ENCODE data around the gene TEX48. TPM values are rescaled to one million over a fixed set of nuclear protein-coding genes. Genes with fewer than 3 reads are reported as not detected.

TEX48 gene
- total RNA-seq, 1 experiment from 2014 or later, result not detected

DNA sequence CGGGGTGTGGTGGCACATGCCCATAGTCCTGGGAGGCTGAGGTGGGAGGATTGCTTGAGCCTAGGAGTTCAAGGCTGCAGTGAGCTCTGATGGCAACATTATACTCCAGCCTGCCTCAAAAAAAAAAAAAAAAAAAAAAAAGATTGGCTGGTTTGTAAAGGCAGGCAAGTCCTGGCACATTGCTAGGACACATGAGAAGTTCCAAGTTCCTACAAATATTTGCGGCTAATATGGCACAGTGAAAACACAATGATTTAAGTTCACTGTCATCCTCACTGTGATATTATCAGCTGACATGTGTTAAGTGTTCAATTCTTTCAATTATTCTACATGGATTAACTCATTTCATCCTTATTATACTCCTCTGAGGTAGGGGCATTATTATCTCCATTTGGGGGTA lies 50.8 kb downstream of the TEX48 start:
- DNase-seq (ENCODE audit: low spot score), result no peak
- in situ Hi-C loops (cut with HindIII; ENCODE audit: low sequenced_read_pairs), result no loop called here

DNA sequence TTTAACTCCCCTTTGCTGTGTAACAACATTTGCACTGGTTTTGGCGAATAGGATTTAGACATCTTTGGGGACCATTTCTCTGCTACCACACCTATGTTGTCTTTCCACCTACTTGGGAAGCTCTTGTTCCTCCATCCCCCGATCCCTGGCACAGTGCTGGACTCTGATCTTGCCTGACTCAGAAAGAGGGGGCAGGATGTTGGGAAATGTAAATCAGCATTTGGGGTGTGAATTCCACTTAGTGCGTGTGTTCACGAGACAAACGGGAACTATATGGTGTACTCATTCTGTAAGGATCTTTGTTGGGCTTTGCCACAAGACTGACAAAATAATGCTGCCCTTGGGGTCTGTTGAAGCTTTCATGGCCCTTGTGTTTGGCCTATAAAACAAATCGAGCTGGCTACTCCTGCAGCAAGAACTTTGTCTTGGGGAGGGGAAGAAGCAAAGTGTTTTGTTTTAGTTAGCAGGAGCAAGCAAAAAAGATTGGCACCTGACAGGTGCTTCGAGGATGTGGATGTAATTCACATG lies 52.4 kb downstream of the TEX48 start:
- in situ Hi-C loops (cut with HindIII; ENCODE audit: low sequenced_read_pairs), result no loop called here

DNA sequence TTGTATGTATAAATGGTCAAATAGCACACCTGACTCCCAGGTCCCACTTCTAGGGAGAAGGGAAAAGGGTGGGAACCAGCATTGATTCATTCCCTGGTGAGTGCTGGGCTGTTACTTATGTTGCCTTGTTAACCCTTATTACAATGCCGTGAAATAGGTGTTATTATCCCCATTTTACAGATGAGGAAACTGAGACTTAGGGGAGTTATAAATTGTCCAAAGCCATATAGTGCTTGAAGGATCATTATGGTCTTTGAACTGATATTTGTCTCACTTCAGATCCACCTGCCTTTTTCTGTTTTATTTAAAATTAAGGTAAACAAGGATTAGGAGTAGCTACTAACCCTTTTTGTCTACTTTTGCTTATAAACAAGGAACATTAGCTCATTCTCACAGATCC lies 54.4 kb downstream of the TEX48 start:
- no peak for DNase-seq (ENCODE audit: low spot score)
- in situ Hi-C loops (cut with HindIII; ENCODE audit: low sequenced_read_pairs), result no loop called here

More for the DNA sequence above, 52.4 kb downstream of the TEX48 start:
- DNase-seq (ENCODE audit: low spot score), result no peak

DNA sequence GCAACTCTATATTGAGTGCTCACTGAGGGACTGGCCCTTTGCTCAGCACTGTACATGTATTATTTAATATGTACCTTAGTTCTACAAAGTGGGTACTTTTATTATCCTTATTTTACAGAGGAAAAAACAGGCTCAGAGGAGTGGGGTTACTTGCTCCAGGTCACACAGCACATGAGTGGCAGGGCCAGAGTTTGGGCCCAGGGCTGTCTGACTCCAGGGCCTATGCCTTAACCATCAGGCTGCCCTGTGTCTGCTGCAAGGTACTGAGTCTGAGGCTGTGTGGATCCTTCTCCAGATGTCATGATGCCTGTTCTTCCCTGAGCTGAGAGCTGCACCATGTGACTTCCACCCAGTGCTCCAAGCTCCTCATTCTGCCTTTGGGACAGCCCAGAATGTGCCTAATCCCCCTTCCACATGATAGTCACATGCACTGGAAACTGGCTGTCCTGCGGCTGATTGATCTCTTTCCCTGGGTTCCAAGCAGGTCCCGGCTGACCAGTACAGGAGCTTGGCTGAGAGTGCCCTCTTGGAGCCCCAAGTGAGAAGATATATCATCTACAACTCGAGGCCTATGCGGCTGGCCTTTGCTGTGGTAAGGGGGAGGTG lies 55.5 kb downstream of the TEX48 start:
- no peak for DNase-seq (ENCODE audit: low spot score)
- in situ Hi-C loops (cut with HindIII; ENCODE audit: low sequenced_read_pairs), result no loop called here

DNA sequence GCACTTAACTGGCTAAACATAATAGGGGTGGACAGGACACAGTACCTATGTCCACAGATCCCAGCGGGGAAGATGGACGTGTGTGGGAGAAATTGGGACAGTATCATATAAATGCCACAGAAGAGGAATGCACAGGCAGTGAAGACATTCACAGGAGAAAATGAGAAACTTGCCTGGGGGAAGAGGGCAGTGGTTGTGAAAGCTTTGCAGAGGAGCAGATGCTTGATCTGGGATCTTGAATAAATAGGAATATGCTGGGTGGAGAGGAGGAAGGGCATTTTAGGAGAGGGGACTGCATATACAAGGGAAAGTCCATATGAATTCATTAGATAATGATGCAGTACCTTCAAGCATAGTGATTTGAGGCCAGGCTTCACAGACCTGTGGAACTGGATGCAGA lies 57.3 kb downstream of the TEX48 start:
- DNase-seq (ENCODE audit: low spot score), result no peak
- in situ Hi-C loops (cut with HindIII; ENCODE audit: low sequenced_read_pairs), result no loop called here

DNA sequence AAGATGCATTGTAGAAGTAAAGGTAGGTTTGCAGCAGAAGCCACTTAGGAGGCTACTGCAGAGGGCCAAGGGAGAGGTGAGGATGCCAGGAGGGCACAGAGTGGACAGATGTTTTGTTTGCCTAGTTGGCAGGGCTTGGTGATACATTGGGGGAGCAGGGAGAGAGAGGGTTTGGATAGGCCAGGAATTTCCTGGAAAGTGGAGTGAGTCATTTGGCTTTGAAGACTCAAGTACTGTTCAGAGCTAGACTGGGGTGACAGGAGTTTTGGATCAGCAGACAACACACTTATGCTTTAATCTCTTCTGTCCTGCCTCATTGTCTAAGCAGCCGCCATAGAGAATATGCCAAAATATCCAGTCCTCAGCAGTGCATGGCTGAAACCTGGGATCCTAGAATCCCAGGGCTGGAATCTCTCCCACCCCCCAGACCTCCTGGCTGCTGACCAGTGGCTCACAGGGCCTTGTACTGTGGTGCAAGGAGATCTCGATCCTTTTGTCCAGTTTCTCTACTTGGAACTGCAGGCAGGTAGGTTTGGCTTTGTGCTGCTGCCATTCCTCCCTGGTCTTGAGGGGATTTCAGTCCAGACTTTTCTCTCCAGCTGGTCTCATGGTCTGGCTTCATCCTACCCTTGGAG lies 59.9 kb downstream of the TEX48 start:
- DNase-seq (ENCODE audit: low spot score), result no peak
- in situ Hi-C loops (cut with HindIII; ENCODE audit: low sequenced_read_pairs), result no loop called here

DNA sequence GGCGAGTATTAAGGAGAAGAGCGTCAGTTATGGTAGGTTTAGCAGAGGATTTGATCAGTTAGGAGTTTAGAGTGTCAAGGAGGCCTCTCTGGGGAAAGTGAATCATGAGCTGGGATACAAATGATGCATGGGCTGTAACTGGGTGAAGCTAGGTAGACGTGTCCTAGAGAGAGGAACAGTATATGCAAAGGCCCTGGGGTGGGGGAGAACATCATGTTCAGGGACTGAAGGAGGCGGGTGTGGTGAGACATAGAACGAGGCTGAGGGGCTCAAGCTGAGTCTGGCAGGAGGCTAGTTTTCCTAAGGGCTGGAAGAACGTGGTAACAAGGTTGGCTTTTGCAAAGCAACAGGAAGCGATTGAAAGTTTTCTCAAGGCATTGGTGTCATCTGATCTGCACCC lies 60.4 kb downstream of the TEX48 start:
- in situ Hi-C loops (cut with HindIII; ENCODE audit: low sequenced_read_pairs), result no loop called here
- no peak for DNase-seq (ENCODE audit: low spot score)

DNA sequence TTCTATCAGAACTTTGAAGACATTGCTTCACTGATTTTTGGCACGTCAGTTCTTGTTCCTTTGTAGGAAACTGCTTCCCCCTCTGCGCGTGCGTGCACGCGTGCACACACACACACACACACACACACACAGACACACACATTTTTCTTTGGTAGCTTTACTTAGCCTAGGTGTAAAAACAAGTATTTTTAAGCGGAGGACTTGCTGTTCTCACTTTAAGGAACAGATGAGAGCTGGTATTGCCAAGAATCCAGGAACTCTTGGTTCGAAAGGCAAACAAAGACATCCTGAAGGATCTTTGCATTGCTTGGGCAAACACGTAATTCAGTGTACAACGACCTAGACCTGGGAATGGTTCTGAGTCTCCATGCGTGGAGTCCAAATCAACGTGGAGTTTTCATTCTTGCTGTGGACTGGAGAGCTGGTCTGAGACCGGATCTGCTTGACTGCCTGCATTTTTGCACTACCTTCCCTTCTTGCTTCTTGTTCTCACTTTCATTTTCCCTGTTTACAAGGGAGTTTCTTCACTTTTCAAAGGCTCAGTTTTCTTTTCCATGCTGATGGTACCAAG lies 62.7 kb downstream of the TEX48 start:
- in situ Hi-C loops (cut with HindIII; ENCODE audit: low sequenced_read_pairs), result no loop called here
- DNase-seq (ENCODE audit: low spot score), result no peak

DNA sequence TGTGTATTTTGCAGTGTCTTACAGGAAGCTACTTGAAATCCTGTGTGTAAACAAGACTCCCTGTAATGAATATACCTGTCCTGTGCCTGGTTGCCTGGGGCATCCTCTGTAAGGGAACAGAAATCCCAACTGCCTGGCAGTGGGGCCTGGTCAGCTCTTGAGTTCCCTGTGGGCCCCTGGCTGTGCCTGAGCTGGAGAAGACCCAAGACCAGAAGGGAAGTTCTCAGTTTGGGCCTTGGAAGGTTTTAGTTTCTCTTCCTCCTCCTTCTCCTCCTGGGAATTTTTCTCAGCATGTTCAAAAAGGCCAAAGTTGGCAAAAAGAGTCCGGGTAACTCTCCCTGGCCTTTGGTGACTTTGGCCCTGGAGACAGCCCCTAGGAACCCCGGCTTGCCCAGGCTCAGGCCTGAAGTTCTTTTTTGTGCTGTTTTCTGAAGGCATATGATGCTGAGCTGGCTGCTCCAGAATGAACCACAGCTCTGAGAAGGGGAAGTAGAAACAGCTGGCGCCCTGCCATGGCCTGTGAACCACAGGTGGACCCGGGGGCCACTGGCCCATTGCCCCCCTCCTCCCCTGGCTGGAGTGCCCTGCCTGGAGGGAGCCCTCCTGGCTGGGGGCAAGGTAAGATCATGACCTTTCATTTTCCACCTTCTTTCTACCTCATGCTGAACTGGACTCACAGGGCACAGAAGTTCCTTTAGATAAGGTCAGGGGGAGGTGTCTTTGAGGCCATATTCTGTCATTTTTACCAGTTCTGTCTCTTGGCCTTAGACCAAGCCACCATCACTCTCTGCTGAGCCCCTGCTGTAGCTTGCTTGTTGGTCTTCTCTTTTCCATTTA lies 65.1 kb downstream of the TEX48 start:
- DNase-seq (ENCODE audit: low spot score), result no peak
- in situ Hi-C loops (cut with HindIII; ENCODE audit: low sequenced_read_pairs), result no loop called here

Other genes with a start within 250 kb of the TEX48 start
- 4.7 and 7.2 TPM in 2 replicates for gene WHRN, start 176.7 kb downstream of the TEX48 start, total RNA-seq (2014; rRNA removed; shearing (Covaris generic))
- 235 and 237 TPM in 2 replicates for gene ATP6V1G1, start 94.4 kb downstream of the TEX48 start, total RNA-seq (2014; rRNA removed; shearing (Covaris generic))
- gene TMEM268, start 70.9 kb downstream of the TEX48 start, total RNA-seq (2014; rRNA removed; shearing (Covaris generic)), result 16.4 and 22.2 TPM in 2 replicates
- not detected in 2 replicates for gene TEX53, start 24.4 kb downstream of the TEX48 start, total RNA-seq (2014; rRNA removed; shearing (Covaris generic))
- not detected in 2 replicates for gene TNFSF15, start 123.8 kb upstream of the TEX48 start, total RNA-seq (2014; rRNA removed; shearing (Covaris generic))
- gene TNFSF8, start 248.4 kb upstream of the TEX48 start, total RNA-seq (2014; rRNA removed; shearing (Covaris generic)), result not detected in 2 replicates

Data from G401 (cell line).